CD8-positive, alpha-beta memory T cell (primary cell): ENCODE data around the gene XRCC2. TPM values are rescaled to one million over a fixed set of nuclear protein-coding genes. Genes with fewer than 3 reads are reported as not detected.
"Not testable (repeated sequence)": the region's sequence is repeated elsewhere in the genome, so short reads cannot be mapped to it uniquely, and the experiment has no call there.

ENCODE experiments used
- CTCF ChIA-PET: fragments of 350-600 bp; sonication (Branson Sonifier 250); formaldehyde crosslinking; loops from one replicate; lab custom pipeline; 2021; ENCODE audit warnings: antibody characterized with exemption; lab: Charles Lee
- POLR2A ChIA-PET: fragments of 350-600 bp; sonication (Branson Sonifier 250); formaldehyde crosslinking; loops from one replicate; lab custom pipeline; 2021; ENCODE audit warnings: antibody characterized with exemption; lab: Charles Lee
- DNase-seq, 5 donors: peaks; one replicate each; pipeline versions ENCODE4 v3.0.0 to v3.0.0-alpha.2; 2020 to 2022; ENCODE audit warnings: mixed read lengths in 1 of 5
- H3K27ac ChIP-seq: one replicate; pipeline ENCODE4 v1.7.0; 2013; ENCODE audit warnings: low read depth, mild to moderate bottlenecking, low read length, moderate library complexity
- H3K27me3 ChIP-seq: 2 replicates; pipeline ENCODE4 v1.7.0; 2013; ENCODE audit warnings: low read length, mild to moderate bottlenecking; ENCODE audit not compliant: insufficient read depth, poor library complexity, severe bottlenecking
- H3K36me3 ChIP-seq: 2 replicates; pipeline ENCODE4 v1.7.0; 2013; ENCODE audit warnings: mild to moderate bottlenecking, low read length, moderate library complexity; ENCODE audit not compliant: insufficient read depth
- H3K4me1 ChIP-seq: 2 replicates; pipeline ENCODE4 v1.7.0; 2013; ENCODE audit warnings: mild to moderate bottlenecking, low read length, moderate library complexity; ENCODE audit not compliant: insufficient read depth
- H3K4me3 ChIP-seq: 2 replicates; pipeline ENCODE4 v1.7.0; 2013; ENCODE audit warnings: mild to moderate bottlenecking, low read length
- H3K9me3 ChIP-seq: 2 replicates; pipeline ENCODE4 v1.7.0; 2013; ENCODE audit warnings: mild to moderate bottlenecking, low read length
- H3K27ac Mint-ChIP-seq, 8 donors: one replicate each; pipeline ENCODE4 v1.8.0; 2020 to 2021; ENCODE audit warnings: mixed read lengths in 8 of 8, mild to moderate bottlenecking in 6 of 8, inconsistent platforms in 3 of 8, moderate library complexity in 3 of 8
- H3K27me3 Mint-ChIP-seq, 2 donors: one replicate each; pipeline ENCODE4 v1.8.0; 2020 to 2021; ENCODE audit warnings: mixed read lengths in 2 of 2, mild to moderate bottlenecking in 1 of 2, moderate library complexity in 1 of 2
- H3K36me3 Mint-ChIP-seq, 3 donors: one replicate each; pipeline ENCODE4 v1.8.0; 2020 to 2021; ENCODE audit warnings: mixed read lengths in 3 of 3, inconsistent platforms in 1 of 3, mild to moderate bottlenecking in 1 of 3
- H3K4me1 Mint-ChIP-seq, 3 donors: one replicate each; pipeline ENCODE4 v1.8.0; 2020 to 2021; ENCODE audit warnings: mixed read lengths in 3 of 3, inconsistent platforms in 1 of 3, mild to moderate bottlenecking in 1 of 3
- H3K4me3 Mint-ChIP-seq, 7 donors: one replicate each; pipeline ENCODE4 v1.8.0; 2020 to 2021; ENCODE audit warnings: mixed read lengths in 7 of 7, mild to moderate bottlenecking in 6 of 7, moderate library complexity in 4 of 7, inconsistent platforms in 2 of 7
- H3K9me3 Mint-ChIP-seq, 5 donors: one replicate each; pipeline ENCODE4 v1.8.0; 2020 to 2022; ENCODE audit warnings: mixed read lengths in 5 of 5, mild to moderate bottlenecking in 3 of 5, moderate library complexity in 2 of 5, inconsistent platforms in 1 of 5
- polyA plus RNA-seq: library from polyadenylated mRNA; unstranded; fragments of 300-500 nt; fragmentation: Illumina TruSeq; gene quantifications from one replicate; pipeline ENCODE4 v1.2.3, GENCODE V29; 2021
- total RNA-seq, 2 experiments: library from RNA; stranded (reverse); gene quantifications; one replicate each; pipeline ENCODE4 v1.2.3, GENCODE V29; 2021

The XRCC2 gene
- total and polyA plus RNA-seq, 3 experiments from 2014 or later, result 0.26 to 15.8 (median 14.8) TPM

DNA sequence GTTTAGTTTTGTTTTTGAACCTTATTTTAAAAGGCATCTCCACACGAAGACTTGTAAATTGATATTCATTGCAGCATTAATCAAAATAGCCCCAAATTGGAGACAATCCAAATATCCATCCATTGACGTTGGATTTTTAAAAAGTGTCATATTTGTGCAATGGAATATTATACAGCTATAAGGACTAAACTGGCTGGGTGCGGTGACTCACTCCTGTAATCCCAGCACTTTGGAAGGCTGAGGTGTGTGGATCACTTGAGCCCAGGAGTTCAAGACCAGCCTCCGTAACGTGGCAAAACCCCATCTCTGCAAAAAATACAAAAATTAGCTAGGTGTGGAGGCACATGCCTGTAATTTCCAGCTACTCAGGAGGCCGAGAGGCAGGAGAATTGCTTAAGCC, 35.1 kb downstream of the XRCC2 start:
- no peaks in the 10 kb centered on the region for H3K9me3 ChIP-seq
- CTCF ChIA-PET, result no interaction called here

DNA sequence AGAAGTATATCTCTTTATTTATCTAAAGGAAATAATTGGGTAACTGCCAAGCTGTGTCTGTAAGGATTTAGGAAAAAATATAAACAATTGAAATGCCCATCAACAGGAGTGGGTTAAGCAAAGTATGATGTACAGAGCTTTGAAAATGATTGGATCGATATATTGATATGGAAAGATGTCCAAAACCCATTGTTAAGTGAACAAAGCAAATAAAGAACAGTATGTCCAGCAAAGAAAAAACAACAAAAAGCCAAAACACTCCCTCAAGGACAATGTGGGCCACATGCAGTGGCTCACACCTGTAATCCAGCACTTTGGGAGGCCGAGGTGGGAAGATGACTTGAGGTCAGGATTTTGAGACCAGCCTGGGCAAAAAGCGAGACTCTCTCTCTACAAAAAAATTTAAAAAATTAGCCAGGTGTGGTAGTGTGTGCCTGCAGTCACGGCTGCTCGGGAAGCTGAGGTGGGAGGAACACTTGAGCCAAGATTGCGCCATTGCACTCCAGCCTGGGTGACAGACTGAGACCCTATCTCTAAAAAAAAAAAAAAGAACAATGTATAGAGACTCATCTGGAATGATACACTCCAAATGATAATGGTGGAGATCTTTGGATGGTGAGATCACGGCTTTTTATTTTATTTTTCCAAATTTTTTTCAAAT, 37.9 kb downstream of the XRCC2 start:
- Mint-ChIP-seq H3K4me1 (no peaks in the 10 kb centered on the region), H3K9me3 (no peaks in the 10 kb centered on the region), H3K36me3 (no peaks in the 10 kb centered on the region), H3K27me3 (peaks cover 9 to 12% of the 10 kb centered on the region in 2 donors), H3K27ac (peak overlapping the region in 1 of 8 donors; percentile 38), H3K4me3 (no peak overlapping the region)
- Histone ChIP-seq H3K4me1 (no peaks in the 10 kb centered on the region), H3K4me3 (no peak overlapping the region), H3K36me3 (no peaks in the 10 kb centered on the region), H3K27ac (no peak overlapping the region), H3K27me3 (no peaks in the 10 kb centered on the region), H3K9me3 (no peaks in the 10 kb centered on the region)
- CTCF ChIA-PET, result no interaction called here
- no peak for DNase-seq
- POLR2A ChIA-PET, result no interaction called here

More for the DNA sequence above, 35.1 kb downstream of the XRCC2 start:
- DNase-seq, result no peak
- Mint-ChIP-seq H3K9me3 (no peaks in the 10 kb centered on the region), H3K4me1 (no peaks in the 10 kb centered on the region), H3K27me3 (no peaks in the 10 kb centered on the region), H3K36me3 (peaks cover 0 to 1% (median 0%) of the 10 kb centered on the region in 3 donors), H3K27ac (no peak overlapping the region), H3K4me3 (no peak overlapping the region)
- H3K27ac ChIP-seq, result no peak overlapping the region
- POLR2A ChIA-PET, result no interaction called here
- no peaks in the 10 kb centered on the region for H3K27me3 ChIP-seq
- H3K36me3 ChIP-seq, result no peaks in the 10 kb centered on the region
- H3K4me1 ChIP-seq, result no peaks in the 10 kb centered on the region
- no peak overlapping the region for H3K4me3 ChIP-seq

DNA sequence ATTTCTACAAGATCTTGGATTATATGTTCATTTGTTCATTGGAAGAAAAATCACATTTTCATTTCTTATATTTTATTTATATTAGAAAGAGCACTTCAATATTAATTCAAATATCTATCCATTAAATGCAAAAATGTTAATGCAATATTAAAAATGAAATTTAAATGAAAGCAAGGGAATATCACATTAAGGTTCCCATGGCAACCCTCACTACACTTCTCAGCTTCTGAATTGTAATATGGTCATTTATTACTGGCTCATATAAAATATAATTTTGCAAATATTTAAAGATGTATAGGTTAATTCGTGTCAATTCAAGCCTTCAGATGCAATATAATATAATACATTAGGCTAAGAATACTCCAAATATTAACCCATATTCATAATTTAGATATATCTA, 38.8 kb downstream of the XRCC2 start:
- H3K9me3 ChIP-seq, result no peaks in the 10 kb centered on the region
- ChIA-PET POLR2A (no interaction called here), CTCF (no interaction called here)
- peaks cover 9 to 18% of the 10 kb centered on the region in 2 donors for H3K27me3 Mint-ChIP-seq
- H3K9me3 Mint-ChIP-seq, result no peaks in the 10 kb centered on the region
- no peaks in the 10 kb centered on the region for H3K4me1 ChIP-seq
- H3K4me3 ChIP-seq, result no peak overlapping the region
- no peak overlapping the region for H3K4me3 Mint-ChIP-seq
- no peak for DNase-seq
- no peak overlapping the region for H3K27ac Mint-ChIP-seq
- H3K27ac ChIP-seq, result no peak overlapping the region
- no peaks in the 10 kb centered on the region for H3K36me3 Mint-ChIP-seq
- no peaks in the 10 kb centered on the region for H3K27me3 ChIP-seq
- H3K36me3 ChIP-seq, result no peaks in the 10 kb centered on the region
- no peaks in the 10 kb centered on the region for H3K4me1 Mint-ChIP-seq

DNA sequence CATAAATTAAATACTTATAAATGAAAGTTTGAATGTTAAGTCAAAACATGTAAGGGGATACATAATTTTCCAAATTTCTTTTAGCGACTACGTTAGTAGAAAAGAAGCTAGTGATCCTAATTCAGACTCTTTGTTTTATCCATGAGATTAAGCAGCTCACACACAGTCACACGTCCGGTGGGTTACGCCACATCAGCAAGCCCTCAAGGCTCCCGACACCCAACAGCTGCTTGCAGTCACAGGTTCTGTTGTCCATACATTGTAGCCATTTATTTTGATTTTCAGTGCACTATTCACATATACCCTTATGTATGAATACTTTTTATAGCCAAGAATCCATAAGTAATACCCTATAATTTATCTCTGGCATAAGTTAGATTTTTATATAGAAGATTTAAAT, 39.5 kb downstream of the XRCC2 start:
- Histone ChIP-seq H3K36me3 (no peaks in the 10 kb centered on the region), H3K27ac (no peak overlapping the region), H3K4me3 (no peak overlapping the region), H3K9me3 (no peaks in the 10 kb centered on the region), H3K4me1 (no peaks in the 10 kb centered on the region), H3K27me3 (no peaks in the 10 kb centered on the region)
- no peak for DNase-seq
- ChIA-PET POLR2A (no interaction called here), CTCF (no interaction called here)
- no peak overlapping the region for H3K27ac Mint-ChIP-seq
- H3K4me1 Mint-ChIP-seq, result no peaks in the 10 kb centered on the region
- no peak overlapping the region for H3K4me3 Mint-ChIP-seq
- H3K9me3 Mint-ChIP-seq, result no peaks in the 10 kb centered on the region
- peaks cover 9 to 18% of the 10 kb centered on the region in 2 donors for H3K27me3 Mint-ChIP-seq
- H3K36me3 Mint-ChIP-seq, result no peaks in the 10 kb centered on the region

DNA sequence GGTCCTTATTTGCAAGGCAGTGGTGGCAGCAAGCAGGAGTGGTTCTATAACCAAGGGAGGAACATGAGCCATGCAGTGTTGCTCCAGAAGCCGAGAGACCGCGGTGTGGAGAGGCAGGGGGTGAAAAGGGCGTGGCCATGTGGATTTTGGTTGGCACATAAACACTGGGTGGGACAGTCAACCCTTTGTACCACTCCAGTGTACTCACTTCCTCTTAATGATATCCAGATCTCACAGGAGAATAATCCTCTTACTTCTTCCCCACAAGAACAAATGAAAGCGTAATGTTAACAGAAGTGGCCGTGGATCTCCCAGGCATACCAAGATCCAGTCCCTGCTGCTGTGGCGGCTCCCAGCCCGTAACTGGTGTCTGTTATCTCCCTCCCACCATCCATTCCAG, 42.4 kb downstream of the XRCC2 start:
- Histone ChIP-seq H3K9me3 (no peaks in the 10 kb centered on the region), H3K27ac (no peak overlapping the region), H3K36me3 (no peaks in the 10 kb centered on the region), H3K4me1 (no peaks in the 10 kb centered on the region), H3K27me3 (no peaks in the 10 kb centered on the region), H3K4me3 (no peak overlapping the region)
- Mint-ChIP-seq H3K4me1 (no peaks in the 10 kb centered on the region), H3K27ac (no peak overlapping the region), H3K4me3 (no peak overlapping the region), H3K9me3 (peaks cover 0 to 6% (median 0%) of the 10 kb centered on the region in 5 donors), H3K27me3 (peaks cover 12 to 22% of the 10 kb centered on the region in 2 donors), H3K36me3 (no peaks in the 10 kb centered on the region)
- CTCF ChIA-PET, result no interaction called here
- POLR2A ChIA-PET, result no interaction called here
- no peak for DNase-seq

DNA sequence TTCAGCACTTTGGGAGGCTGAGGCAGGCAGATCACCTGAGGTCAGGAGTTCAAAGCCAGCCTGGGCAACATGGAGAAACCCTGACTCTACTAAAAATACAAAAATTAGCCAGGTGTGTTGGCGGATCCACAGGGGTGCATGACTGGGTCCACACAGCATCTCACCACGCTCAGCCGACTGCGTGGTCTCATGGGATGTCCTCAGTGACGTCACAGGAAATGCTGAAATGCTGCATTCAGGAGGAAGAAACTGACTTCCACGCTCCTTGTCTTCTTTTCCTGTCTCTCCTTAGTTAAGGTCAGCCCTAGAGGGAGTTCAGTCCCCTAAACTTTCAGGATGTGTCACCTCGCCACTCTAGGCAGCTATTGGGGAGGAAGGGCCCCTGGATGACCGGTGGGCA, 42.9 kb downstream of the XRCC2 start:
- Histone ChIP-seq H3K27me3 (no peaks in the 10 kb centered on the region), H3K27ac (no peak overlapping the region)

DNA sequence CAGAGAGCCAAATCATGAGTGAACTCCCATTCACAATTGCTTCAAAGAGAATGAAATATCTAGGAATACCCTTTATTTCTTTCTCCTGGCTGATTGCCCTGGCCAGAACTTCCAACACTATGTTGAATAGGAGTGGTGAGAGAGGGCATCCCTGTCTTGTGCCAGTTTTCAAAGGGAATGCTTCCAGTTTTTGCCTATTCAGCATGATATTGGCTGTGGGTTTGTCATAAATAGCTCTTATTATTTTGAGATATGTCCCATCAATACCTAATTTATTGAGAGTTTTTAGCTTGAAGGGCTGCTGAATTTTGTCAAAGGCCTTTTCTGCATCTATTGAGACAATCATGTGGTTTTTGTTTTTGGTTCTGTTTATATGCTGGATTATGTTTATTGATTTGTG, 47.2 kb downstream of the XRCC2 start:
- H3K4me3 ChIP-seq, H3K27ac ChIP-seq, POLR2A ChIA-PET, H3K4me3 Mint-ChIP-seq, H3K36me3 Mint-ChIP-seq, CTCF ChIA-PET, H3K9me3 ChIP-seq, DNase-seq, H3K27me3 ChIP-seq, H3K27ac Mint-ChIP-seq, H3K9me3 Mint-ChIP-seq, H3K36me3 ChIP-seq, H3K4me1 ChIP-seq, H3K4me1 Mint-ChIP-seq: not testable (repeated sequence)
- peaks cover 7 to 20% of the 10 kb centered on the region in 2 donors for H3K27me3 Mint-ChIP-seq

More for the DNA sequence above, 42.9 kb downstream of the XRCC2 start:
- Mint-ChIP-seq H3K27ac (peak overlapping the region in 1 of 8 donors; percentile 25), H3K4me3 (no peak overlapping the region), H3K27me3 (peaks cover 12 to 22% of the 10 kb centered on the region in 2 donors), H3K4me1 (no peaks in the 10 kb centered on the region), H3K9me3 (peaks cover 0 to 6% (median 0%) of the 10 kb centered on the region in 5 donors), H3K36me3 (no peaks in the 10 kb centered on the region)
- DNase-seq, result no peak
- Histone ChIP-seq H3K4me3 (no peak overlapping the region), H3K36me3 (no peaks in the 10 kb centered on the region), H3K9me3 (no peaks in the 10 kb centered on the region), H3K4me1 (no peaks in the 10 kb centered on the region)
- POLR2A ChIA-PET, result no interaction called here
- CTCF ChIA-PET, result no interaction called here

DNA sequence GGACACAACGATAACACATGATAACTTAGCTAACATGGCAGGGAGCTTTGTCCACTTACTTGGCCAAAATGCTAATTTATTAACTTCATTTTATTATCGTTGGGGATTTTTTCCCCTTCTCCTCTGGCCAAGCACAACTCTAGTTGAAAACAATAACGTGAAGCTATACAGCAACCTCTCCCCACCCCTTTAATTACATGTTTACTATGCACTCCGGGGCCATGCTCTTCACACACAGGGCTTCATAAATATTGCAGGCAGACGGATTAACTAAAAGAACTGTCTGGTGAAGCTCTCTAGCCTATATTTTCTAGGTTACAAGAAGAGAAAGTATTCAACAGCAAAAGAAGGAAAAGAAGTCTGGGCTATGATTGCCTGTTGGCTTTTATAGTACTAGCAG, 51.7 kb downstream of the XRCC2 start:
- DNase-seq, result no peak
- ChIA-PET CTCF (no interaction called here), POLR2A (no interaction called here)
- Mint-ChIP-seq H3K9me3 (no peaks in the 10 kb centered on the region), H3K27ac (no peak overlapping the region), H3K4me3 (no peak overlapping the region), H3K4me1 (no peaks in the 10 kb centered on the region), H3K36me3 (peaks cover 0 to 2% (median 0%) of the 10 kb centered on the region in 3 donors), H3K27me3 (peaks cover 3 to 9% of the 10 kb centered on the region in 2 donors)
- Histone ChIP-seq H3K27me3 (no peaks in the 10 kb centered on the region), H3K4me3 (no peak overlapping the region), H3K36me3 (no peaks in the 10 kb centered on the region), H3K27ac (no peak overlapping the region), H3K9me3 (no peaks in the 10 kb centered on the region), H3K4me1 (no peaks in the 10 kb centered on the region)
